ENCODE results near the gene GCSAML.

GCSAML gene

GRCh38 chr1:247574236-247574635 is 25.3 kb downstream of the GCSAML start:
- DNase-seq (ENCODE audit: low spot score): no peak
- no peak for FAIRE-seq

- FAIRE-seq: no peak
- no peak for DNase-seq (ENCODE audit: low spot score)
Measured at GRCh38 chr1:247574664-247575063, 25.7 kb downstream of the GCSAML start.

- FAIRE-seq (no peak), DNase-seq (ENCODE audit: low spot score) (no peak)
Measured at GRCh38 chr1:247576514-247576913, 27.6 kb downstream of the GCSAML start.

- DNase-seq (ENCODE audit: low spot score): no peak
- FAIRE-seq: no peak
Measured at GRCh38 chr1:247578946-247579460, 30.1 kb downstream of the GCSAML start.

- FAIRE-seq: no peak
- no peak for DNase-seq (ENCODE audit: low spot score)
Measured at GRCh38 chr1:247588060-247588459, 39.1 kb downstream of the GCSAML start, which contains the start of gene OR2G2. Gene OR2G2, plus strand, starts transcription at chr1:247588360. Its CDS starts 0 bp downstream, at chr1:247588360.

- FAIRE-seq: no peak
Measured at GRCh38 chr1:247605286-247605685, 56.4 kb downstream of the GCSAML start, which contains the start of gene OR2G3. Gene OR2G3, plus strand, starts transcription at chr1:247605586. Its CDS starts 0 bp downstream, at chr1:247605586.

GRCh38 chr1:247613405-247613804 is 64.5 kb downstream of the GCSAML start:
- no peak for FAIRE-seq
- DNase-seq (ENCODE audit: low spot score): no peak

More at GRCh38 chr1:247605286-247605685, 56.4 kb downstream of the GCSAML start, which contains the start of gene OR2G3:
- no peak for DNase-seq (ENCODE audit: low spot score)

GRCh38 chr1:247614625-247615024 is 65.7 kb downstream of the GCSAML start:
- DNase-seq (ENCODE audit: low spot score) (no peak), FAIRE-seq (no peak)
